Fibroblast of pulmonary artery (primary cell): ENCODE measurements around the gene PSMA3.
A peak's percentile ranks its signal among the peaks of the same experiment; 100 is the strongest.

Experiments used
- DNase-seq: peaks from one replicate; pipeline ENCODE4 v3.0.0-alpha.2; 2010; ENCODE audit warnings: low read depth
- H3K4me3 ChIP-seq: replicated peaks from 2 replicates; pipeline ENCODE4 v1.5.1; 2011; ENCODE audit warnings: low read depth, mild to moderate bottlenecking, control low read depth, low read length, moderate library complexity
- TF ChIP-seq, protein P1 (sequence below): IDR thresholded peaks from 2 replicates; pipeline ENCODE4 v1.5.1; 2011; ENCODE audit warnings: mild to moderate bottlenecking, control low read depth, low read length, inconsistent platforms; ENCODE audit errors: missing control alignments

PSMA3 gene

GRCh38 chr14:58298477-58299400 is 54.1 kb downstream of the PSMA3 start, which contains the start of gene ARID4A:
TSS of gene ARID4A (plus strand) at chr14:58298555. CDS start at chr14:58299855, 1,300 bp downstream.
- TF ChIP-seq, protein P1, sequence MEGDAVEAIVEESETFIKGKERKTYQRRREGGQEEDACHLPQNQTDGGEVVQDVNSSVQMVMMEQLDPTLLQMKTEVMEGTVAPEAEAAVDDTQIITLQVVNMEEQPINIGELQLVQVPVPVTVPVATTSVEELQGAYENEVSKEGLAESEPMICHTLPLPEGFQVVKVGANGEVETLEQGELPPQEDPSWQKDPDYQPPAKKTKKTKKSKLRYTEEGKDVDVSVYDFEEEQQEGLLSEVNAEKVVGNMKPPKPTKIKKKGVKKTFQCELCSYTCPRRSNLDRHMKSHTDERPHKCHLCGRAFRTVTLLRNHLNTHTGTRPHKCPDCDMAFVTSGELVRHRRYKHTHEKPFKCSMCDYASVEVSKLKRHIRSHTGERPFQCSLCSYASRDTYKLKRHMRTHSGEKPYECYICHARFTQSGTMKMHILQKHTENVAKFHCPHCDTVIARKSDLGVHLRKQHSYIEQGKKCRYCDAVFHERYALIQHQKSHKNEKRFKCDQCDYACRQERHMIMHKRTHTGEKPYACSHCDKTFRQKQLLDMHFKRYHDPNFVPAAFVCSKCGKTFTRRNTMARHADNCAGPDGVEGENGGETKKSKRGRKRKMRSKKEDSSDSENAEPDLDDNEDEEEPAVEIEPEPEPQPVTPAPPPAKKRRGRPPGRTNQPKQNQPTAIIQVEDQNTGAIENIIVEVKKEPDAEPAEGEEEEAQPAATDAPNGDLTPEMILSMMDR: no peak
- H3K4me3 ChIP-seq: peak within 1 kb of the TSS; percentile 93
- no peak for DNase-seq

- peak overlapping the region; percentile 93 for H3K4me3 ChIP-seq
- no peak for DNase-seq
- TF ChIP-seq, protein P1: no peak
Observed at GRCh38 chr14:58299401-58300330, 55.0 kb downstream of the PSMA3 start.

- TF ChIP-seq, protein P1: no peak
- H3K4me3 ChIP-seq: no peak overlapping the region
- DNase-seq: no peak
Observed at GRCh38 chr14:58301416-58301815, 56.8 kb downstream of the PSMA3 start.

DNA sequence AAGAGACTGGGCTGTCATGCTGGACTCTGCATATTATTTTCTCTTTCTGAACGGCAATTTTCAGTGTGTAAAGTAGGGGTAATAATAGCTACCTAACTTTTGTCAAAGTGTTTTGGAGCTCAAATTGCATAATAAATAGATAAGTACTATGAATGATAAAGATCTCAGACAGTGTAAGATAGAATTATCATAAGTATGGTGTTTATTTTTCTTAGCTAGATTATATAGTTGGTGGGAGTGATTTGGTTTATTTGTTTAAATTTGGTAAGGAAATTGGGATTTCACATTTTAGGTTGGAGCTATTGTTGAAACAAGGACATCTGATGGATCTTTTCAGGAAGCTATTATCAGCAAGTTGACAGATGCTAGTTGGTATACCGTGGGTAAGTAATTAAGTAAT is 61.1 kb downstream of the PSMA3 start:
- no peak overlapping the region for H3K4me3 ChIP-seq
- no peak for DNase-seq
- TF ChIP-seq, protein P1: no peak

- TF ChIP-seq, protein P1: no peak
- no peak for DNase-seq
- no peak overlapping the region for H3K4me3 ChIP-seq
Observed at GRCh38 chr14:58307597-58308316, 63.1 kb downstream of the PSMA3 start.

GRCh38 chr14:58309086-58309485 is 64.4 kb downstream of the PSMA3 start:
- no peak overlapping the region for H3K4me3 ChIP-seq
- DNase-seq: no peak
- TF ChIP-seq, protein P1: no peak
